IPS-NIHi7 (cell line): Measurements from ENCODE around the gene ATXN1.

Experiments used
- DNase-seq: peaks from one replicate; pipeline ENCODE4 v3.0.0; 2012; ENCODE audit warnings: mixed read lengths; ENCODE audit errors: extremely low spot score

ATXN1 gene

DNA sequence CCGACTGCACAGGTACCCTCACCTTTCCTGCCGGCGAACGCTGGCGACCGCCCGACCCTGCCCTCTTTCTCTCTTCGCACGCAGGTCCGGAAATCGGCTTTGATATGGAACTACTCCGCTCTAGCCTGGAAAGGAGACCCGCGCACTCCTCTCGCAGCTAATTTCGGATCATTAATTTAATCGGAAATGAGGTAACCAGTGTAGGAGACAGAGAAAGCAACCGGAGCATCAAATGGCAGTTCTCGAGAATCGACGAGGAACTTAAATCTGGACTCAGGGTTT lies 949 bp upstream of the ATXN1 start:
- peak; percentile 20 for DNase-seq

- DNase-seq: peak; percentile 75
Measured at GRCh38 chr6:16761471-16762267, 409 bp upstream of the ATXN1 start.

- peak; percentile 65 for DNase-seq
Measured at GRCh38 chr6:16759646-16760515, 1.4 kb downstream of the ATXN1 start.

GRCh38 chr6:16759181-16759645 lies 2.0 kb downstream of the ATXN1 start:
- DNase-seq: no peak

DNA sequence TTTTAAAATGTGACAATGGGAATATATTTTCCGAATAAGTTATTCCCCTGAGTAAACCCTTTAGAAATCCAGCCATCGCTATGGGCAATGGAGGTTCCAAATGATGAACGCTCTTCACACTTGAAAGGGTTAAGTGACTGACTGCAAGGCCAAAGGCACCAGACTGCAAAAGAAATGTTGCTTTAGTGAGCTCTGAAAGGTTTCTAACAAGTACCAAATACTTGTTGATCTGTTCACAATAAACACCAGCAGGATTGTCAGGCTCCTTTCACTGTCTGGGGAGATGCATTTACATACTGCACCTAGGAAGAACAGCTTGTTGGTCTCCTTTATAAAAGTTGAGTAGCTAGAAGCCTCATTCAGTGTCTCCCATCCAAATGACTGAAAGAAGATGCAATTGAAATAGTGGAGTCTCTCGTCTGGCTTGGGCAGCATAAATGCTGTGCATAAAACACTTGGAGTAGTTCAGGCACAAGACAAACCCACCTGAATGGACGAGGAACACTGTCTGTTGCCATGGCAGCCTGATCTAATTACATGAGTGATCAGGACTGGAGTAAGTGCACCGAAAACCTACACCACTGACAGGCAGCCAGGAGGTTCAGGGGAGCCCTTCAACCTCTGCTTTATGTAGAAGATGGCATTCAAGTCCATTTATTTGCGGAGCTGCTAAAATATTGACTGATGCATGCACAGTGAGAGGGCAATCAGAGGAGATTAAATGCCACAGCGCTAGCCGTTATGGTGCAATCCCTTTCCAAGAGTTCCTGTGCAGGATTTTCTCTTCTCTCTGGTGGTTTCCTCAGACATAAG lies 2.9 kb downstream of the ATXN1 start:
- peak; percentile 16 for DNase-seq

GRCh38 chr6:16757332-16757731 lies 3.9 kb downstream of the ATXN1 start:
- DNase-seq: no peak

- no peak for DNase-seq
Measured at GRCh38 chr6:16756660-16757255, 4.5 kb downstream of the ATXN1 start.

DNA sequence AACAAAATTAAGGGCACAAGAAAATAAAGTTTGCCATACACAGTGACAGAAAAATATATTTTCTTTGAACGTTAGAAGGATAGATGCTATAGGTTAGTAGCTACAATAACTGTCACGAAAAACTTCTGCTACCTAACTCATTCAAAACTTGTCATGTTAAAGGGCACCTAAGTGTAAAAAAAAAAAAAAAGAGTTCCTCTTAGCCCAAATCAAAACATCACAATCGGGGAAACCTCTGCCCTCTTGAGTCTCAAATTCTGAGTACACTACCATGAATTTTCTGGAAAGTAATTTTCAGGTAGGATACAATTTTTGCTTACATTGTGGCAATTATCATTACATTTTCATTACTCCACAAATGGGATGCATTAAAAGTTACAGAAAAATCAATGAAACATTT lies 5.7 kb downstream of the ATXN1 start:
- no peak for DNase-seq

GRCh38 chr6:16754876-16755275 lies 6.4 kb downstream of the ATXN1 start:
- no peak for DNase-seq

DNA sequence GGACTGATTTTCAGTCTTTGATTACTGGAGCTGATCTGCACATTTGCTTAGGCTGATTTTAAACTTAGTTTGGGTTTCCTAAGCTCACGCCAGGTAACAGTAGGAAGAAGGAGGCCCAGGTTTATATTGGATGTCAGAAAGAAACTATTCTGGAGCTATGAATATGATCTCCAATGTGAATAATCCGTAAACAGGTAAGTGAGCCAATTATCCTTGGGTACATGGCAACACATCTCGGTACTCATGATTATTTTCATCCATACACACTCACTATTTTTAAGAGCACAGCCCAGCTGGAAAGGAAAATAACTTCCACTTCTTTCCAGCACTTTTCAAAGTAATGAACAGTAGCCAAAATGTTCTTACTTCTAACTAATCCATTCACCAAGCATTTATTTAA lies 7.0 kb downstream of the ATXN1 start:
- no peak for DNase-seq

GRCh38 chr6:16753341-16753740 lies 7.9 kb downstream of the ATXN1 start:
- no peak for DNase-seq

- DNase-seq: no peak
Measured at GRCh38 chr6:16752206-16752866, 8.9 kb downstream of the ATXN1 start.

DNA sequence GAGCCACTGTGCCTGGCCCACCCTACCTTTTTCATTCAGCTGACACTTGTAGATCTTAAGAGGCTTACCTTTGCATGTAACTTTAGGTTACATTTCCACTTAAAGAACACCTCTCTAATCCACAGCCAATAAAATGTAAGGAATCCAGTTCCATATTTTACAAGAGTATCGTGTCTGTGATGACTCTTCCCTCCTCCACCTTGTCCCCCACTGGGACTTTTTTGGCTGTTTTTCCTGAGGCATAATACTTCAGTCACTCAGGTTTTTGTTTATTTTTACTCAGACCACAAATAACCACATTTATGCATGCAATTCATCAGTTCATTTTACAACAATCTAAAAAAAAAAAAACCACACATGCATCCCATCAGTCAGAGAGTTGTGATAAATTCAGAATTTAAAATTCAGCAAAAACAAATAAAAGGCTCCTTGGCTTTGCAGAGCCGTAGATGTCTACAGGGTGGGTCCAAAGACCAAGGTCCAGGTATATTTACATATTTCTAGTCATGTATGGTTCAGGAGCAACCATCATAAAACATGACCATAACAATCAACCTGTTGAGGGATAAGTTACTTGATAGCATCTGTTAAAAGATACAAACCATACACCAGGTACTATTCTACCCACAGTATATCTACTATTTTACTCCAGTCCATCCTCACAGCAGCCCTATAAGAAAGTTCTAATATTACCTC lies 9.9 kb downstream of the ATXN1 start:
- no peak for DNase-seq

GRCh38 chr6:16750566-16750965 lies 10.7 kb downstream of the ATXN1 start:
- no peak for DNase-seq

DNA sequence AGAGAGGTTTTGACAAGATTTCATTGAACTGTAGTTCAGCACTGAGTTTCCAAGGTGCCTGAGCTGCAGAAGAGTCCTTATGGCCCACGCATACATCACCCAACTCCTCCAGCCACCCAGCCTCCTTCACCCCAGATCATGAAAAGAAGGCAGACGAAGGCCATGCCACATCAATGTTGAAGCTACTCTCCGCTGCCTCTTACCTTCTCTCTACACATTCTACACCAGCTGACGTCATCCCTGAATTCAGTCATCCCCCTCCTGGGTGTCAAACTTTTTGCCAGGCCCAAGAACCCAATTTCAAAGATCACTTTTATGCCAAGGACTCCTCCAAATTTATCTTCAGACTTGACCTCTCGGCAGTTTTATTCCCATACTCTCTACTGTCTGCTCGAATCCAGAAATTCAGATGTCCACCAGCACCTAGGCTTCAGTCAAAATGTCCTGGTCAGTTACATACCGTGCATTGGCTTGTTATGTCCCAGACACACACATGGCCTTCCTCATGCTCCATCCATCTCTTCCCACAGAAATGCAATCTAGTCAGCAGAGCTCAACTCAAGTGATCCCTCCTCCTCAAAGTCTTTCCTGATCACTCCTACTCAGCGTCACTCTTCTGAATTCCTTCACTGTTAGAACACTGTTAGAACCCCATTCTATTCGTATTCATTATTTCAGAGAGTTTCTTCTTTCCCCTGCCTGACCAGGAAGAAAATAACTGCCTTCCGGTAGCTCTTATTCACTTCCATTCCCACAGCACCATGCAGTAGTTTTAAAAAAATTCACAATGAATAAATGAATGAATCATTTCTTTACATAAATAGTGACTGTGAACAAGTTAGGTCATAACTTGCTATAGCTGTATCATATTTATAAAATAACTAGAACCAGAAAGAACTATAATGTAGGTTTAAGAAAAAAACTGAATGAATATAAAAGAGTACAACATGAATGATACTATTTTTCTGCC lies 11.5 kb downstream of the ATXN1 start:
- DNase-seq: no peak

DNA sequence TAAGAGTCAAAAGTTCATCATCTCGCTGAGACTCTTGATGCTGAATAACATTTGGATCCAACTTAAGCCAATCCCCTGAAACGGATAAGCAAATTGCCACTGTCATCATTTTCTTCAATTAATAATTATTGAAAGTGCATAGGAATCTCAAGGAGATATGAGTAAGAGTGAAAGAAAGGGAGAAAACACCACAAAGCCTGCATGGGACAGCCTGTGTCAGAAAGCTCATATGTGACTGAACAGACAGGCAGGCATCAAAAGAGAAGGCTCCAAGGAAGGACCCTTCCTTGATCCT lies 13.3 kb downstream of the ATXN1 start:
- no peak for DNase-seq

GRCh38 chr6:16747232-16748024 lies 13.8 kb downstream of the ATXN1 start:
- DNase-seq: no peak

DNA sequence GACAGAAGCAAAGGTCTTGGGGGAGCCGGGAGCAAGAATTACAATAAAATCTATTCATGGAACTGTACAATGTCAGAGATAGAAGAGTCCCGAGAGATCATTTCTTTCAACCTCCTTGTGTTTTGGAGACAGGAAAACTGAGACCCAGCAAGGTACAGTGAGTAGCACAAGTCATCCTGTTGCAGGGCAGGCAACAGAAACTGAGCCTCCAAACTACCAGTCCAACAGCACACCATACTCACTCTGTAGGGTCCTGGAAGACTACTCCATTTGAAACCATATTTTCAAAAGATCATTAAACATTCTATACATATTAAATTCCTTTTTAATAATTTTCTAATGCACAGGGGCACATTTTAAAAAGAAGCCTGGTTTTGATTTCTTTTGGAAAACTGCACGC lies 14.4 kb downstream of the ATXN1 start:
- no peak for DNase-seq

- no peak for DNase-seq
Measured at GRCh38 chr6:16746401-16746800, 14.9 kb downstream of the ATXN1 start.
